A549 (cell line): ENCODE results near the gene ACVR2B.

Experiments
- CTCF ChIP-seq: fragments of >200 bp; sonication (Bioruptor Twin); formaldehyde crosslinking; IDR thresholded peaks from 3 replicates; pipeline ENCODE4 v1.5.1; 2016
- HOXA7 ChIP-seq: fragments of 250-450 bp; sonication (Bioruptor Pico); IDR thresholded peaks from 2 replicates; pipeline ENCODE4 v1.5.0; 2020; ENCODE audit warnings: mild to moderate bottlenecking, moderate library complexity
- NR3C1 ChIP-seq: fragments of >200 bp; sonication (Bioruptor Twin); formaldehyde crosslinking; IDR thresholded peaks from 3 replicates; pipeline ENCODE4 v1.6.1; 2017
- POLR2A ChIP-seq: IDR thresholded peaks from 2 replicates; pipeline ENCODE4 v1.6.1; 2012; ENCODE audit warnings: mild to moderate bottlenecking, low read length

- TF ChIP-seq POLR2A: no peak
- TF ChIP-seq HOXA7 (CRISPR knock-in tag): no peak
- TF ChIP-seq CTCF: no peak
- TF ChIP-seq NR3C1: no peak
Measured at GRCh38 chr3:38477057-38477820, 23.5 kb downstream of the ACVR2B start.
